ENCODE results near the gene ZNF177.
"Not testable (repeated sequence)": the region's sequence is repeated elsewhere in the genome, so short reads cannot be mapped to it uniquely, and the experiment has no call there.

Gene ZNF177

GRCh38 chr19:9362905-9363304 lies at the start of gene ZNF177:
Gene ZNF177 (plus strand): TSS chr19:9363013. CDS start chr19:9378312, 15,299 bp downstream.
- no peak for DNase-seq (ENCODE audit: low read depth in 2 of 2)

- DNase-seq (ENCODE audit: low read depth in 2 of 2), result no peak
Observed at GRCh38 chr19:9313756-9314155, 49.1 kb upstream of the ZNF177 start.

- no peak for DNase-seq (ENCODE audit: low read depth in 2 of 2)
Observed at GRCh38 chr19:9321338-9321737, 41.5 kb upstream of the ZNF177 start.

GRCh38 chr19:9321756-9322155 lies 41.1 kb upstream of the ZNF177 start:
- not testable (repeated sequence) for DNase-seq (ENCODE audit: low read depth in 2 of 2)

- not testable (repeated sequence) for DNase-seq (ENCODE audit: low read depth in 2 of 2)
Observed at GRCh38 chr19:9322201-9322600, 40.6 kb upstream of the ZNF177 start.

- peak; percentile 38 to 41 for DNase-seq (ENCODE audit: low read depth in 2 of 2)
Observed at GRCh38 chr19:9323557-9323918, 39.3 kb upstream of the ZNF177 start.

GRCh38 chr19:9323919-9324583 lies 38.8 kb upstream of the ZNF177 start, which contains the start of gene ZNF559:
Gene ZNF559 (plus strand): TSS chr19:9324179. CDS start chr19:9338550, 14,371 bp downstream.
- peak; percentile 89 to 91 for DNase-seq (ENCODE audit: low read depth in 2 of 2)

- no peak for DNase-seq (ENCODE audit: low read depth in 2 of 2)
Observed at GRCh38 chr19:9324584-9324962, 38.2 kb upstream of the ZNF177 start.

- DNase-seq (ENCODE audit: low read depth in 2 of 2), result no peak
Observed at GRCh38 chr19:9329999-9330398, 32.8 kb upstream of the ZNF177 start.

GRCh38 chr19:9342610-9343304 lies 20.1 kb upstream of the ZNF177 start:
- DNase-seq (ENCODE audit: low read depth in 2 of 2), result no peak

- no peak for DNase-seq (ENCODE audit: low read depth in 2 of 2)
Observed at GRCh38 chr19:9345005-9345404, 17.8 kb upstream of the ZNF177 start.

- DNase-seq (ENCODE audit: low read depth in 2 of 2), result no peak
Observed at GRCh38 chr19:9348253-9348652, 14.6 kb upstream of the ZNF177 start.

- no peak for DNase-seq (ENCODE audit: low read depth in 2 of 2)
Observed at GRCh38 chr19:9348671-9349070, 14.1 kb upstream of the ZNF177 start.

GRCh38 chr19:9352505-9352904 lies 10.3 kb upstream of the ZNF177 start:
- no peak for DNase-seq (ENCODE audit: low read depth in 2 of 2)

- no peak for DNase-seq (ENCODE audit: low read depth in 2 of 2)
Observed at GRCh38 chr19:9353011-9353410, 9.8 kb upstream of the ZNF177 start.

- DNase-seq (ENCODE audit: low read depth in 2 of 2), result no peak
Observed at GRCh38 chr19:9354651-9355050, 8.2 kb upstream of the ZNF177 start.

GRCh38 chr19:9370738-9371619 lies 8.2 kb downstream of the ZNF177 start:
- no peak for DNase-seq (ENCODE audit: low read depth in 2 of 2)

GRCh38 chr19:9381361-9381785 lies 18.6 kb downstream of the ZNF177 start:
- DNase-seq (ENCODE audit: low read depth in 2 of 2), result no peak

- DNase-seq (ENCODE audit: low read depth in 2 of 2), result peak; percentile 15 to 42
Observed at GRCh38 chr19:9406798-9407352, 44.1 kb downstream of the ZNF177 start.

GRCh38 chr19:9407827-9408226 lies 45.0 kb downstream of the ZNF177 start:
- DNase-seq (ENCODE audit: low read depth in 2 of 2), result no peak

GRCh38 chr19:9413240-9413954 lies 50.6 kb downstream of the ZNF177 start:
- no peak for DNase-seq (ENCODE audit: low read depth in 2 of 2)

Data from stimulated activated CD4-positive, alpha-beta T cell treated with anti-CD3 and anti-CD28 coated beads, Interleukin-15, amount 100 ng/mL, for 48 hours (primary cell).